Measurements from ENCODE around the gene LARP1B. TPM values are rescaled to one million over a fixed set of nuclear protein-coding genes. Genes with fewer than 3 reads are reported as not detected.

The LARP1B gene
- 17.2 and 18.9 TPM in 2 replicates for total RNA-seq

DNA sequence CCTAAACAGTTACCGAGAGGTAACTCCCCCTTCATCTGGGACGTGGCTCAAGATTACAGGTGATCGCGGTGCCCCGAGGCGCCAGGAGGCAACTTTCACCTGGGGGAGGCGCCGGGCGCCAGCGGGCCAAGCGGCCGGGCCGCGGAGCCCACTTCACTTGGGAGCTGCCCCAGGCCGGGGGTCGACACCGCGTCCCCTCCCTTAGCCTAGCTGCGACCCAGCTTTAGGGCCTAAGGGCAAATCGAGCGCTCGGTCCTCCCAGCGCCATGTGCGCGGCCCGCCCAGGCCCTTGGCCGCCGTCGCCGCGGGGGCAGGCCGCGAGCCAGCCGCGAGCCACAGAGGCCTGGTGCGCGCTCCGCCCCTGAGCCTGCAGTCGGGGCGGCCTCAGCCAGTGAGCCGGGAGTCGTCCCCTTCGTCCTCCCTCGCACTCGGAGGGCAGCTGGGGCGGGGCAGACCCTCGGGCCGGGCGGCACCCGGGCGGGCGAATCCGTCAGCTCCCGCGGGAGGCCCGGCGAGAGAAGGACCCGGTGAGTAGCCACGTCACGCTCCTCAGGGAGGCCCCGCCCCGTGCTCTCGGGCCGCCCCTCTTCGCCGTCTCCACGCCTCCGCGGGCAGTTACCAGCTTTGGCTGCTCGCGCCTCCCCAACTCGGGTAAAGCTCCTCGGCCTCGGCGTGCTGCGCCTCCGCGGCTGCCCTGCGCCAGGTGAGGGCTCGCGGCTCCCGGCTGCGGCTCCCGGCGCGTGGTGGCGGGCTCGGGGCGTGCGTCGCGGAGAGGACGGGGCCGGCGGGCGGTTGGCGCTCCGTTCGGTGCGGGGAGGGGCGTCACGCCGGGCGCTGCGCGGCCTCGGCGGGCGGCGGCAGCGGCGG, at the start of gene LARP1B:
TSS of gene LARP1B (plus strand) at position 614 of the 867 bp plus-strand sequence. CDS start 13,640 bp downstream, outside the sequence.

Other genes starting within 250 kb of the LARP1B start
- 2.4 and 4.4 TPM in 2 replicates for gene PLK4, start 180.4 kb upstream of the LARP1B start, total RNA-seq
- 13.7 and 16.4 TPM in 2 replicates for gene MFSD8, start 96.1 kb upstream of the LARP1B start, total RNA-seq
- gene ABHD18, start 95.9 kb upstream of the LARP1B start, total RNA-seq: 5.6 and 6.7 TPM in 2 replicates
- 57.4 and 79.4 TPM in 2 replicates for gene PGRMC2, start 226.5 kb downstream of the LARP1B start, total RNA-seq